Osteoblast (primary cell): ENCODE results near the gene ASPSCR1. TPM values are rescaled to one million over a fixed set of nuclear protein-coding genes. Genes with fewer than 3 reads are reported as not detected.
A peak's percentile ranks its signal among the peaks of the same experiment; 100 is the strongest.

Experiments used
- DNase-seq: peaks from one replicate; pipeline ENCODE4 v3.0.0; 2011; ENCODE audit warnings: low spot score, mixed read lengths; ENCODE audit not compliant: insufficient read length; ENCODE audit errors: missing footprints
- H2AFZ ChIP-seq: 2 replicates; pipeline ENCODE4 v1.6.0; 2011; ENCODE audit warnings: mild to moderate bottlenecking, low read length
- H3K27ac ChIP-seq: 2 replicates; pipeline ENCODE4 v1.5.1; 2011; ENCODE audit warnings: mild to moderate bottlenecking, low read depth, low read length, moderate library complexity
- H3K27me3 ChIP-seq: 2 replicates; pipeline ENCODE4 v1.6.0; 2012; ENCODE audit warnings: mild to moderate bottlenecking, control low read depth, inconsistent platforms, low read length, moderate library complexity; ENCODE audit not compliant: insufficient read depth
- H3K36me3 ChIP-seq: 2 replicates; pipeline ENCODE4 v1.5.1; 2011; ENCODE audit warnings: mild to moderate bottlenecking, low read length, control low read depth, moderate library complexity; ENCODE audit not compliant: insufficient read depth
- H3K4me1 ChIP-seq: 2 replicates; pipeline ENCODE4 v1.5.1; 2011; ENCODE audit warnings: mild to moderate bottlenecking, low read length, control low read depth, moderate library complexity; ENCODE audit not compliant: insufficient read depth
- H3K4me2 ChIP-seq: 2 replicates; pipeline ENCODE4 v1.6.0; 2011; ENCODE audit warnings: mild to moderate bottlenecking, low read length; ENCODE audit not compliant: insufficient read depth
- H3K4me3 ChIP-seq: fragments of 200-600 bp; sonication (generic); 3 replicates; pipeline ENCODE4 v1.5.1; 2012; ENCODE audit warnings: mild to moderate bottlenecking, low read length, inconsistent platforms; ENCODE audit not compliant: insufficient read depth
- H3K79me2 ChIP-seq: 2 replicates; pipeline ENCODE4 v1.6.0; 2012; ENCODE audit warnings: mild to moderate bottlenecking, low read length, control low read depth, inconsistent platforms; ENCODE audit not compliant: insufficient read depth
- H3K9me3 ChIP-seq: 2 replicates; pipeline ENCODE4 v1.5.1; 2011; ENCODE audit warnings: low read depth, low read length, control low read depth
- H4K20me1 ChIP-seq: 2 replicates; pipeline ENCODE4 v1.6.0; 2012; ENCODE audit warnings: mild to moderate bottlenecking, low read length, control low read depth; ENCODE audit not compliant: insufficient read depth
- CTCF ChIP-seq: IDR thresholded peaks from 2 replicates; pipeline ENCODE4 v1.5.1; 2011; ENCODE audit warnings: mild to moderate bottlenecking, low read depth, low read length, moderate library complexity; ENCODE audit errors: extremely low read depth
- total RNA-seq: library from RNA; depleted of rRNA; stranded (reverse); fragments of >200 nt; gene quantifications from 2 replicates; pipeline ENCODE4 v1.2.3, GENCODE V29; 2012

The ASPSCR1 gene
- total RNA-seq, 1 donor = 35.8 TPM

GRCh38 chr17:82034371-82035011 lies 57.1 kb downstream of the ASPSCR1 start:
- Histone ChIP-seq H3K9me3 (no peaks in the 10 kb centered on the region), H3K4me3 (no peak overlapping the region), H3K27me3 (no peaks in the 10 kb centered on the region), H3K36me3 (no peaks in the 10 kb centered on the region), H3K27ac (no peak overlapping the region), H3K4me2 (no peak overlapping the region), H2AFZ (no peak overlapping the region), H4K20me1 (peaks cover 5% of the 10 kb centered on the region), H3K79me2 (no peaks in the 10 kb centered on the region), H3K4me1 (peaks cover 21% of the 10 kb centered on the region)
- TF ChIP-seq CTCF = no peak
- DNase-seq = no peak

GRCh38 chr17:82035488-82035887 lies 58.1 kb downstream of the ASPSCR1 start:
- Histone ChIP-seq H3K27me3 (no peaks in the 10 kb centered on the region), H3K36me3 (no peaks in the 10 kb centered on the region), H3K4me1 (peaks cover 21% of the 10 kb centered on the region), H3K79me2 (no peaks in the 10 kb centered on the region), H3K9me3 (no peaks in the 10 kb centered on the region), H2AFZ (no peak overlapping the region), H3K4me2 (no peak overlapping the region), H3K4me3 (no peak overlapping the region), H3K27ac (no peak overlapping the region), H4K20me1 (peaks cover 5% of the 10 kb centered on the region)
- no peak for TF ChIP-seq CTCF
- no peak for DNase-seq

- Histone ChIP-seq H3K27ac (peak overlapping the region; percentile 60), H3K4me1 (peaks cover 20% of the 10 kb centered on the region), H3K9me3 (no peaks in the 10 kb centered on the region), H2AFZ (no peak overlapping the region), H3K4me3 (peak overlapping the region; percentile 83), H3K79me2 (no peaks in the 10 kb centered on the region), H3K27me3 (no peaks in the 10 kb centered on the region), H3K36me3 (no peaks in the 10 kb centered on the region), H4K20me1 (peaks cover 5% of the 10 kb centered on the region), H3K4me2 (peak overlapping the region; percentile 95)
- TF ChIP-seq CTCF = no peak
- DNase-seq = no peak
Measured at GRCh38 chr17:82035956-82036633, 58.7 kb downstream of the ASPSCR1 start.

- Histone ChIP-seq H3K27ac (peak overlapping the region; percentile 60), H2AFZ (peak overlapping the region; percentile 86), H4K20me1 (peaks cover 5% of the 10 kb centered on the region), H3K4me2 (peak overlapping the region; percentile 95), H3K4me3 (peak overlapping the region; percentile 83), H3K4me1 (peaks cover 20% of the 10 kb centered on the region), H3K27me3 (no peaks in the 10 kb centered on the region), H3K79me2 (no peaks in the 10 kb centered on the region), H3K36me3 (no peaks in the 10 kb centered on the region), H3K9me3 (no peaks in the 10 kb centered on the region)
- no peak for TF ChIP-seq CTCF
- DNase-seq = no peak
Measured at GRCh38 chr17:82036634-82037091, 59.2 kb downstream of the ASPSCR1 start.
